GM21717 (cell line): Measurements from ENCODE around the gene HOXC10.
A peak's percentile ranks its signal among the peaks of the same experiment; 100 is the strongest.

Source experiments
- ATAC-seq: cut with Tn5 transposase; IDR thresholded peaks from one replicate; pipeline ENCODE4 v1.9.1; 2021; ENCODE audit warnings: mild to moderate bottlenecking, moderate library complexity; ENCODE audit not compliant: unreplicated experiment

HOXC10 gene

DNA sequence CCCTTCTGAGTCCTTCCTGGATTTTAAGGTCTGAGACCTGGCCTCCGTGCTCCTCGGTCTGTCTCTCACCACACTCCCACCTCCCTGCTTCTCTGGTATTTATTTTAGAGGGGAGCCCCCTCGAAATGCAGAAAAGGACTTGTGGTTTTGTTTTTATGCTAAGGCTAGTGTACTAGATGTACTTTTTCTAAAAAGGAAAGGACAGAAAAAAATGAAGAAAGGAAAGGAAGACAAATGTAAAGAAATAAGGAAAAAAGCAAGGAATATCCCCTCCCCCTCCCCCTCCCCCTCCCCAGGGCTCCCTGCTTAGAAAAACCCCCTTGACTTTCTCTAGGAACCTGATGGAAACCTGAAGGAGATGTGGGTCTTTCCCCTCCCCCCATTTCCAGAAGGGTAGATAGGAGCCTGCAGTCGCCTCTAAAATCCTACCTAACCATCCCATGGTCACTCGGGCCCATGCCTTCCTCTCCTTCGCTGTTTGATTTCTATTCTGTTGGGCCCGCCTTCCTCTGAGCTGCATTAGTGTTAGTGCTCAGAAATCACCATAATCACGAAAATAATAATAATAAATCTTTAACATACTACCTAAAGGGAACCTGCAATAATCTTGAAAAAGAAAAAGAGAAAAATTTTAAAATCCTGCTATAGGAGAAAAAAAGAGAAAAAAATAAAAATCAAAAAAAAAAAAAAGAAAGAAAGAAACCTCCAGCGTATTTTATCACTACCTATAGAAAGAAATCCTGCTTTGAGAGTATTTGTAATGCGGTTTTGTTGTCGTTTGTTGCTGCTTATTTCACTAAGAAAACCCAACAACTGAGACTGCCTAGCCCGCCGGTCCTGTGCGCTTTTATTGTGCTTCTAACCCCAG, 27.0 kb downstream of the HOXC10 start:
- ATAC-seq, result no peak

DNA sequence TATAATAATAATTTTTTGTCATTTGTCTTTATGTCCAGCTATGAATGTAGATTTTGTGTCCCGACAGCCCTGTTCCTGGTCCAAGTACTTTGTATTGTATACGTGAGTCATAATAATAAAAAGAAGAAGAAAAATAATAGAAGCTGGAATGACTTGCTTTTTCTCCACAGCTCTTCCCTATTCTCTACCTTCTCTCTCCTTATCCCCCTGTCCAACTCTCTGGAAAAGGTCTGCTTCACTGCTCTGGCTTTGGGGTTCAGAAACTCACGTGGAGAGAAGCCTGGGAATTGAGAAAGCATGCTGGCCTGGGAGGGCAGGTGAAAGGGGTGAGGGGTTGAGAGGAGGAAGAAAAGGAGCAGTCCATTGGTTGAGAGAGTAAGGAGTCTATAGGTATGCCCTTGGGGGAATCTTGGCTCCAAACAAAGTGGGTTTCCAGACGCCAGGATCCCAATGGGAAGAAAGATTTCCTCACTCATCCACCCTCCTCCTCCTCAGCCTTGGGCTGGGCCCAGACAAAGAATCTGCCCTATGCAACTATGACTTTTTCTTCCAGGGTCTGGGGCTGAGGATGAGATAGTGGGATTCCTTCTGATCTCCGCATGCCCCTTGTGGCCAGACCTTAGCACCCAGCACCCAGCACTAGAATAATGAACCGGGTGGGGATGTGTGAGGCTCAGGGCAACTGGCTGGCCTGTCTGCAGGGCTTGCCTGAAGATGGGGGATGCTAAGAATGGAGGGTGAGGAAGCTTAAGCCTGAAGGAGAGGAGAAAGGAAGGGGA, 27.9 kb downstream of the HOXC10 start:
- ATAC-seq, result no peak

DNA sequence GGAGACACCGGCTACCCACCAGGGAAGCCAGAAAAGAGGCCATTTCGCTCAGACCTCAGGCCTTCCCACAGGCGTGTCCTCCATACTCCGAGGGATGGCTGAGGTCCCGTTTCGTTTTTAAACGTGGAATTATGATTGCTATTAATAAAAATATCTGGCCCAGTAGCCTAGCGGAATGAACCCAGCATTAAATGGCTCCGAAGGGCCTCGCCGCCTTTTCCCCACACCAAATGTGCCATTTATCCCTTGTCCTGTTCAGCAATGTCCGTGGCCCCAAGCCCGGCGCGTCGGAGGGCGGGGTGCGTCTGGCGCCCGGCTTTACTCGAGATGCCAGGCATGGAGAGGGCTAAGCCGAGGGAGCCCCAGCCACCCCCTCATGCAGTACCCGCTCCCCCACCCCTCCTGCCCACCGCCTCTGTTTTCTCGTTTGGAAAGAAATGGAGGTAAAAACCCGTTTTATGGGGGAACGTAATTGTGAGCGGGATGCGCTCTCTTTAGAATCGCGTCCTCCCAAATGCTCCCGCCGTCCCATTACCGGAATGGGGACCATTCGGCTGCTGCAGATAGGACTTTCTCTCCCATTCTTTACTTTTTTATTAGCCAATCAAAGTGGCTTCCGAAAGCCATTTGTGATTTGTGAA, 29.6 kb downstream of the HOXC10 start:
- ATAC-seq, result no peak

DNA sequence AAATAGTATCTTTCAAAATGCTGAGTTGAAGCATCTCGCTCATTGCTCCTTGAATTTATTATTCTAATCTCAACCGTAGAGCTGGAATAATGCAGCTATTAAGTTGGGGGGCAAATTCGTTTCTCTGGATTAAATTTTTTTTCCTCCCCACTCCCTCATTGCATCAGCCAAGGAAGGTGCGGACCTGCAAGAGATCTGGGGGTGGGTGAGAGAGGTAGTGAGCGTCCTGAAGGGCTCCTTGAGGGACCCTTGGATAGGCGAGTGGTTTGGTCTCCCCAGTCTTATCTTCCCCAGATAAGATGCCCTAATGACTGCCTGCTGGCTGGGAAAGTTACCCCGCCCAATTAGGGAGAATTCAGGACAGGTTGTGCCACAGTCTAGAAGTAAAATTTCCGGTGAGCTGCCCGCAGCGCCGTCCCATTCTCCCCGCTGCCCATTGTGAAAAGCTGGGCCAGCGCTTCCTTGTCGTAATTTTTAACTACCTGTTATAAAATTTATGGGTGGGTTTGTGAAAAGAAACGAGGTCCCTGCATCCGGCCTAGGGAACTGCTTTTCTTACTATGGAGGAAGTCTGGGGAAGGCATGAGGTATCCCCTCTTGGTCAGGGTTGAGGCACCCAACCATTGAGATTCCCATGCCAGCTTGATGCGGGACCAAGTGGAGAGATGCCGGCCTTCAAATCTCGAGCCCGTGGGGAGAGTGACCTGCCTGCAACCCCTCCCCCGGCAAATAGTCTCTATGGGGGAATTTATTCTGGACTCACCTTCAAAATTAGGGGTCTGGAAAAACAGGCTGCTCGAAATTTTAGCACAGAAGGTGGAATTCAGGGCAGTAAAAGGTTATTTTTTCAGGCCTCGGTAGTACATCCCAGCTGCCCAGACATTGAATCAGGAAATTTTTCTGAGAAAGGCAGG, 30.3 kb downstream of the HOXC10 start:
- ATAC-seq, result no peak

DNA sequence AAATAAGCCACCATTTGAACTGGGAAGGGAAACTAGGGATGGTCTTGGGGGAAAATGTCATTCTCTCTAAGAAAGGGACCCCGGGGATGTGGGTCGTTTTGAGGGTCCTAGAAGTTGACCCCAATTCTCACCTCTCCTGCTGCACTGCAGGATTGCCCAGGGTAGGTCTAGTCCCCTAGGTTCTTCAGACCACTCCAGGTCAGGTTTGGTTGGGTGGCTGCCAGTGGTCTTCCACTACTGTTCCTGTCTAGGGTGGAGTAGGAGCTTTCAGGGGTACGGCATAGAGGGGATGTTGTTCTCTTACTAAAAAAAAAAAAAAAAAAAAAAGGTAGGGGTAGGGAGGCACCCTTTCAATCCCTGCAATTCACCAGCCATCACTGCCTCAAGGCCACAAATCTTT, 31.1 kb downstream of the HOXC10 start:
- ATAC-seq, result no peak

DNA sequence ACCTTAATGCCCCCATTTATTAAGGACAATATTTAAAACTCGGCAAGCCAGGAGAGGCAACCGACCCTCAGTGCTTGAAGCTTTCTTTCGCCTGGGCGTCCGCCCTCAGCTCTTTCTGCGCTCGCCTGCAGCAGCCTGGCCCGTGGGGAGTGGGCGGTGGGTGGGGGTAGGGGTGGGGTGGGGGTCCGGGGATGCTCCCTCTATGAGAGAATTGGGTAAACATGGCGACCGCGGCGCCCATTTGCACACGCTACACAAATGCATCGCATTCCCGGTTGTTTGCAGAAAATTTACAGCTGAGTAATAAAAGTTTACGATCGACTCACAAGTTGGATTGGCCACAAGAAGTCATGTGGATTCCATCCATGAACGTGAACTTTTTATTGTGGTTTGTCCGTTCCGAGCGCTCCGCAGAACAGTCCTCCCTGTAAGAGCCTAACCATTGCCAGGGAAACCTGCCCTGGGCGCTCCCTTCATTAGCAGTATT, 31.6 kb downstream of the HOXC10 start:
- no peak for ATAC-seq

DNA sequence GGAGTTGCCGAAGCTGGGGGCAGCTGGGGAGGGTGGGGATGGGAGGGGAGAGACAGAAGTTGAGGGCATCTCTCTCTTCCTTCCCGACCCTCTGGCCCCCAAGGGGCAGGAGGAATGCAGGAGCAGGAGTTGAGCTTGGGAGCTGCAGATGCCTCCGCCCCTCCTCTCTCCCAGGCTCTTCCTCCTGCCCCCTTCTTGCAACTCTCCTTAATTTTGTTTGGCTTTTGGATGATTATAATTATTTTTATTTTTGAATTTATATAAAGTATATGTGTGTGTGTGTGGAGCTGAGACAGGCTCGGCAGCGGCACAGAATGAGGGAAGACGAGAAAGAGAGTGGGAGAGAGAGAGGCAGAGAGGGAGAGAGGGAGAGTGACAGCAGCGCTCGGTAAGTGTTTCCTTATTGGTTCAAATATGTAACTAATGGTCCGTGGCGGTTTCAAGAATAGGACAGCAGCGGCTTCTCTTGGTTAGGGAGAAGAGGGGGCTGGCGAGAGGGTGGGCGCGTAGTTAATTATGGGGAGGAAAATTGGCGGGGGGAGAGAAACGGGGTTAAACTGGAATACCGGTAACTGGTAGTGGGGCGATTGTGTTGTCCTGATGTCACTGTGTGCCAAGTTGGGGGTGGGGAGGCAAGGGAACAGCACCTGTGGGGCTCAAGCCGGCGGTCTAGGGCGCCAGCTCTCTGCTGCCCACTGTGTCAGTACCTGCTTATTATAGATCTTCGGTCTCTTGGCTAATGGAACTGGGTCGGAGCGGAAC, 32.3 kb downstream of the HOXC10 start:
- peak; percentile 29 for ATAC-seq

DNA sequence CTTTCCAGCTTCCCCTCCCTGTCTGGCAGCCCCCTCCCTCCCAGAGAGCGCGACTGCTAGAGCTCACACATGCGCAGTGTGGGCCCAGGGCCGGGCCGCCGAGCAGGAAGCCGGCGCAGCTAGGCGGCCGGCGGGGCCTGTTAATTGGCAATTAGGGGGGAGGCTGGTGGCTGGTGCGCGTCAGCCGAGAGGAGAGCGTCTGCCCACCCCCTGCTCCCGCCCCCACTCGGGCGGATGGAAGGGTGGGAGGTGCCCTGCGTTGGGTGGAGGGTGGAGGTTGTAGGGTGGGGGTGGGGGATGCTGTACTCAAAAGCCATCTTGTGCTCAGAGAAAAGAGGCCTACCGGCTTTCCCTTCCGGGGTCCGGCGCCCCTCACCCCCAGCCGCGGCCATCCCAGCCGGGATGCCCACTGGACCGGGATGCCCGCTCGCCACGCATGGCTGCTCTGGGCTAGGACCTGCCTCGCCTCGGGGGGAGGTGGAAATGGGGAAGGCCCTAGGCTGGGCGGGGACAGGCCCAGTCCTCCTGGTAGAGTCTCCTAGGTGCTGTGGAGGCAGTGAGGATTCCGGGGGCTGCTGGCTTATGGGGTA, 33.0 kb downstream of the HOXC10 start:
- peak; percentile 78 for ATAC-seq

DNA sequence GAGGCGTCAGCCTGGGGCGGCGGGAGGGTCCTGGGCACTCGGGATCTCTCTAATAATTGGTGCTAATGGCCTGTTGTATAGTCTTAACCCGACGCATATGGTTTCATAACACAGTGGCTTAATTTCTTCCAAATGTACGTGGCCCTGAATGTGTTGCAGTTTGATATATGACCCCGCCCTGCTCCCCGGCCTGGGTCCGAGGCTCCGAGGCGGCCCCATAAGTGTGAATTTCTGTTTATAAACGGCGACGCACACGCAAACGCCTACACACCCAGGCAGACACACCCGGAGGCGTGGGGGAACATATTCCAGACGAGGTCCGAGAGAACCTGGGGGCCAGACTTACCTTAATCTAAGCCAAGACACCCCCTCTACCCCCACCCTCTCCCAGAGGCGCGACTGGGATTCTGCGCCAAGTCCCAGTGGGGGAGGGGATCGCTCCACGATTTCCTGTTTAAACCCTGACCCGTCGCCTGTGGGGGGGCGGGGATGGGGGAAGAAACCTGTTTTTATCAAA, 33.6 kb downstream of the HOXC10 start:
- ATAC-seq, result no peak

DNA sequence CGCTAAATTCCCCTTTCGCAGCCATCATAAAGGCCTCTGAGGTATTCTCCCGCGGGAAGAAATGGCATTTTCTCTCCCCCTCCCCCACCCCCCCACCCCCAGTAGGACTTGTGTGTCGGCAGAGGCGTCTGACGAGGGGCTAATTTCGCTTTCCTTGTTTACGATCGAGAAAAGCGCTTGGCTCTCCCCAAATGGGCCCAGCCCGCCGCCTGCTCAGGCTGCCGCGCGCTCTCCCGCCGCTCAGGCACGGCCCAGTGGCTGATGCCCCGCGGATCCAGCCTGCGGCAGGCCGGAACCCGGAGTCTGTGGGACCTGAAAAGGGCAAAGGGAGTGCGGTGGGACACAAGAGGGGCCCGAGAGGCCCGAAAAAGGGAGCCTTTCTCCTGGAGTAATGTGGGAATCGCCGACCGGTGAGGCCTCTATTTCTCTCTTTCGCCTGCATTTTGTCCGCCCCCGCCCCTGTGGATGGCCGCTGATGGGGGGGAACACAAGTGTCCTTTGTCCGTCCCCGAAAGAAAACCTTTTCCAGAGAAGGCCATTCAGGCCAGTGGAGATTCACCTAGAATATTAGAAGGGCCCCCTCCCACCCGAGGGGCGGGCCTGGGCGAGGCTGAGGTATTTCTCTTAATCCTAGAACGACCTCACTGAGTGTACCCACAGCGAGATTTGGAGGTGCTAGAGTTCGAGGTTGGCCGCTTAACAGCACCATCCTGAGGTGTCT, 34.3 kb downstream of the HOXC10 start:
- no peak for ATAC-seq

DNA sequence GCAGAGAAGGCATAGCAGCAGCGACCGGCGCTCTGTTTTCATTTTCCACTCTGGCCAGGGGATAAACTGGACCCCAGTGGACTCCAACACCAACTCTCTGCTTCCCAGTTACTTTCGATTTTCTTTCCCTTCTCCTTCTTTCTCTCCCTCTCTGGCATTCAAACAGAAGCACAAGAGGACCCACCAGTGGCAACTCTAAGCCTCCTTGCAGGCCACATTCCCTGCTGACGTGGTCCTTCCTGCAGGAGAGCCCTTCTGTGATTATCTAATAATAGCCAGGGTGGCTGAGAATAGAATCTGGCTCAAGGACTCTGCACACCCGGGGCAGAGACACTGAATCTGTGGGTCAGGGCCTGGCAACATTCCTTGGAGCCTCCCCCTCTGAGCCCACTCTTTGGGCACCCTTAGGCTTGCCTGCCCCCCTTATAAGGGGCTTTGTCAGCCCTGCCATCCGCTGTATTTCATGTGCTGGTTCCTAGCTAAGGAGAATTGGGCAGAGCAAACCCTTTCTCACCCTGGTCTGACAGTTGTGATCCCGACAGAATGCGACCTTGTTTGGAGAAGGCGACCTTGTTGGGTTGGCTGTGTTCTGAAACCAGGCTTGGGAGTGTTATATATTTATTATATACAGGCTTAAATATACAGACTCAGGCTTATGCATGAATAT, 35.1 kb downstream of the HOXC10 start:
- no peak for ATAC-seq

DNA sequence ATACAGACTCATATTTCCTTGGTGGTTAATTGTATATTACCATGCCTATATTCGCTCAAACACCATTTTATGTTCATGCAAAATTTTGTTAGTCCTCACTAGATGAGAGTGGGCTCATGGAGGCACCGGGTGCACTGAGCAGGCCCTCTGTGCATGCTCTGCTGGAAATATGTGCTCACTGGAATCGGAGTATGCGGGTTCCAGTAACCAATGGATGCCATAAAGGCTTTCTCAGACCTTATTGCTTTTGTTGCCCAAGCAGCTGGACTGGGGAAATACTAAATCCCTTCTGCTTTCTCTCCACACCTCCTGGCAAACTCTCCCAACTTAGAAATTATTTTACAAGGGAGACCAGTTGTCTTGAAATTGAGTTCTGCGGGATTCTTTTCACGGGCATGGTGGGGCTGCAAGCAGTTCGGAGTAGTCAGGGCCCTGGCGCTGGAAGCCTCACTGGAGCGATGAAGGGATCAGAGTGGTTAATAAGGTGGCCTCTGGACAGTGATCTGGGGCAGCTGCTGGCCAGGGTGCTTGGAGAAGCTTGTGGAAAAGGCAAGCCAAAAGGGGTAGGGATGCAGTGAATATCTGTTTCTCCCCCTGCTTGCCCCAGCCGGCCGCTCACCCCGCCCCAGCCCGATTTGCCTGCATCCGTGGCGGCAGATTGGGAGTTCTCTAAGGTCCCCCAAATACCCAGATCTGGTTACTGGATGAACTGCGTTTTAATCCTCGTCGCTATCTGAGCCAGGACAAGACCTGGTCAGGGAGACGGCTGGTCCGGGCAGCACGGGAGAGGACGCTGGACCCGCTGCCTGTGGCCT, 35.9 kb downstream of the HOXC10 start:
- no peak for ATAC-seq

DNA sequence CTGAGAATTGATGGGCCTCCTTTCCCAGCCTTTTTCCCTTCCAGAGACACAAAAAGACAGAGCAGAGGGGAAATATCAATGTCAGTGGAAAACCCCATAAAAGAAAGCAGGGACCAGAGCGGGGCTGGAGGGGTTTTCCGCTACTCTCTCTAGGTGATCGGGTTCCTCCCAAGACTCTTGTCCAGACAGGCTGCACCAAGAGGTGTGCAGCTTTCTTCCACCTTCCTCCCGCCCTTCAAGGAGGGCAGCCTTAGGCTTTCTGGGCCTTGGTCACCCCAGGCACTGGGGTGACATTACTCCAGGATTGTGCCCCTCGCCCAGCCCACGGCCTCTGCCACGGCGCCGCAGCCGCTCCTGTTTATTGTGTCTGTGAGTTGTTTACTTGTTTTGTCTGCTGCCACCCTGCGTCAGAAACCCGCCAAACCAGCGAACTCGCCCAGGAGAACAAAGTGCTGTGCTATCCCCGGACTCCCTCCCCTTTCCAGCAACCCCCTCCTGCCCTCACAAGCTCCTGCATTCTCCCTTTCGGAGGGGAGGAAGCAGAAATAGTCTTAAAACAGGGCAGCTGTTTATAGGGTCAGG, 36.6 kb downstream of the HOXC10 start:
- ATAC-seq, result no peak

DNA sequence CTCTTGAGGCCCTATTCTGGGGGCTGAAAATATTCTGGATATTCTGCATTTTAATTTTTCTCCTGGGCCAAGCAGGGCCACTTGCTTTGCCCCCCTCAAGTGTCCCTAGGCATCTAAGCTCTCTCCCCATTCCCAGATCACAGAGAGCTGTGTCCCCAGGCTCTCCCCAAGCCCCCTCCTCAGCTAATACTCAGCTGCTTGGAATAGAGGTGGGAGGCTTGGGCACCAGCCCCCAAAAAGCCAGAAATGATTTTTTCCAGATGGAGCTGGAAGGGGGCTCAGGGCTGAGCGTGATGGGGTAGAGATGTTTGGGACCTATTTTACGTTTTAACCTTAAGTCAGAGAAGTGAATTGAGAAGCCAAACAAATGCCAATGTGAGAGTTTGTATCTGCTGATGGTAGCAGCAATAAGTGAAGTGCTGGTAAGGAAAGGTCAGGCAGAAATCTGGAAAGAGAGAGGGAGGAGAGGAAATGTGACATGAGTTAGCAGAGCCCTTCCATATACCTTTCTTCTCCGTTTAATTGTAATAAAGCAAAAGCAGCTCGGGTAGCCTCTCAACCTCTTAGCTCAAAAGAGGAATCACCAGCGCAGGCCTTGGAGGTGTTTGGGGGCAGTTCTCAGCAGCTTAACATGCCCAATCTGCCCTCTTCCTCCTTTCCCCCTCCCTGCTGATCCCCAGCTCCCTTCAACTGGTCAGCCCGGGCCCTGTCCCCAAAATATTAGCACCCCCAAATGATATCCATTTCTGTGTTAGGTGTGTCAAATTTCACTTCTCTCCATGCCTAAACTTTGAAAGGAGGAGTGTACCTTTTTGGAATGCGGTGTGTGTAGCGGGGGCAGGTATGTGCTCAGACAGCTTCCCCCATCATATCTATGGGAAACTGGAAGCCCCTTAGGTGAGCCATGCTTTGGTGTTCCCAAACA, 38.3 kb downstream of the HOXC10 start:
- no peak for ATAC-seq

DNA sequence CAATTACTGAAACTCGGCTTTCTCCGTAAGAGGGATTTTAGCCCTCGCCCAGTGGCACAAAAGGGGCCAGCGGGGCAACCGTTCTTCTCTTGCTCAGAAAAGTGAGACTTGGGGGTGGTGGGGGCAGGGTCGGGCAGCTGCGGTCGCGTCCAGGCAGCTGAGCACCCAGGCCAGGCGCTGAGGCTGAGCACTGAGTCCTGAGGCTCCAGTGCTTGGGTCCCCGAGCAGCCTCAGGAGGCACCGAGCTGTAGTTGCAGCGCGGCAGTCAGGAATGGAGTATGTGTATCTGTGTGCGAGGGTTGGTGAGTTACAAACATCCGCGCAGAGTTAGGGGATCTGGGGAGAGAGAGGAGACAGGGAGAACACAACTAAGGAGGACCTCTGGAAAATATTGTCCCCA, 39.2 kb downstream of the HOXC10 start:
- no peak for ATAC-seq
